B cell (primary cell): ENCODE data around the gene OR4F16. TPM values are rescaled to one million over a fixed set of nuclear protein-coding genes. Genes with fewer than 3 reads are reported as not detected.

ENCODE experiments used
- polyA plus RNA-seq: library from polyadenylated mRNA; depleted of rRNA; stranded (reverse); fragments of >200 nt; gene quantifications from 2 replicates; pipeline ENCODE4 v1.2.3, GENCODE V29; 2012
- total RNA-seq, 2 donors: library from RNA; stranded (reverse); fragments of 120-200 nt in 1 of 2; gene quantifications; 1 replicate in 1 of 2; 2 replicates in 1 of 2; pipeline versions ENCODE4 v1.2.3 to v1.2.4, GENCODE V29; 2013 to 2022

The OR4F16 gene
- total and polyA plus RNA-seq, 2 donors (not counting 1 experiment from before 2014, with no cell fraction given), result not detected

Other genes with a start within 250 kb of the OR4F16 start
- not detected in 2 replicates for gene OR4F29, start 235.0 kb downstream of the OR4F16 start, total RNA-seq
- not detected in 2 replicates for gene OR4F29, start 235.0 kb downstream of the OR4F16 start, polyA plus RNA-seq
- not detected in 2 replicates for gene SAMD11, start 237.3 kb upstream of the OR4F16 start, total RNA-seq
- not detected in 2 replicates for gene SAMD11, start 237.3 kb upstream of the OR4F16 start, polyA plus RNA-seq